Activated T-cell treated with anti-CD3 and anti-CD28 coated beads, Interleukin-2, amount 50 U/mL, for 48 hours (primary cell): ENCODE data around the gene GID8.
"Not testable (repeated sequence)": the region's sequence is repeated elsewhere in the genome, so short reads cannot be mapped to it uniquely, and the experiment has no call there.

Source experiments
- DNase-seq, 2 experiments: peaks; one replicate each; pipeline ENCODE4 v3.0.0-alpha.2; 2020

Gene GID8

GRCh38 chr20:62959998-62960436, 22.1 kb downstream of the GID8 start:
- DNase-seq, result no peak

GRCh38 chr20:62960446-62961309, 22.7 kb downstream of the GID8 start:
- not testable (repeated sequence) for DNase-seq

- DNase-seq, result no peak
Measured at GRCh38 chr20:62961310-62961783, 23.4 kb downstream of the GID8 start.

- no peak for DNase-seq
Measured at GRCh38 chr20:62961799-62962198, 23.9 kb downstream of the GID8 start.

GRCh38 chr20:62962221-62962879, 24.4 kb downstream of the GID8 start:
- no peak for DNase-seq

GRCh38 chr20:62962891-62963613, 25.1 kb downstream of the GID8 start:
- DNase-seq, result no peak

GRCh38 chr20:62963614-62964397, 25.9 kb downstream of the GID8 start:
- no peak for DNase-seq

GRCh38 chr20:62964700-62965099, 26.8 kb downstream of the GID8 start:
- DNase-seq, result no peak

- no peak for DNase-seq
Measured at GRCh38 chr20:62965363-62965771, 27.4 kb downstream of the GID8 start.

GRCh38 chr20:62966212-62967148, 28.5 kb downstream of the GID8 start:
- no peak for DNase-seq

- DNase-seq, result no peak
Measured at GRCh38 chr20:62967149-62967501, 29.2 kb downstream of the GID8 start.

GRCh38 chr20:62967628-62968351, 29.8 kb downstream of the GID8 start:
- DNase-seq, result no peak

- DNase-seq, result no peak
Measured at GRCh38 chr20:62968378-62969178, 30.6 kb downstream of the GID8 start.

- no peak for DNase-seq
Measured at GRCh38 chr20:62969179-62969760, 31.3 kb downstream of the GID8 start.

GRCh38 chr20:62969939-62970306, 32.0 kb downstream of the GID8 start:
- DNase-seq, result no peak

- no peak for DNase-seq
Measured at GRCh38 chr20:62970307-62971210, 32.6 kb downstream of the GID8 start.

GRCh38 chr20:62971211-62971949, 33.4 kb downstream of the GID8 start:
- DNase-seq, result no peak
